Activated T-cell treated with anti-CD3 and anti-CD28 coated beads for 4 hours (primary cell): Measurements from ENCODE around the gene SERPINB7.
"Not testable (repeated sequence)": the region's sequence is repeated elsewhere in the genome, so short reads cannot be mapped to it uniquely, and the experiment has no call there.

ENCODE experiments used
- DNase-seq: peaks from one replicate; pipeline ENCODE4 v3.0.0-alpha.2; 2020

Gene SERPINB7, protein sequence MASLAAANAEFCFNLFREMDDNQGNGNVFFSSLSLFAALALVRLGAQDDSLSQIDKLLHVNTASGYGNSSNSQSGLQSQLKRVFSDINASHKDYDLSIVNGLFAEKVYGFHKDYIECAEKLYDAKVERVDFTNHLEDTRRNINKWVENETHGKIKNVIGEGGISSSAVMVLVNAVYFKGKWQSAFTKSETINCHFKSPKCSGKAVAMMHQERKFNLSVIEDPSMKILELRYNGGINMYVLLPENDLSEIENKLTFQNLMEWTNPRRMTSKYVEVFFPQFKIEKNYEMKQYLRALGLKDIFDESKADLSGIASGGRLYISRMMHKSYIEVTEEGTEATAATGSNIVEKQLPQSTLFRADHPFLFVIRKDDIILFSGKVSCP

DNA sequence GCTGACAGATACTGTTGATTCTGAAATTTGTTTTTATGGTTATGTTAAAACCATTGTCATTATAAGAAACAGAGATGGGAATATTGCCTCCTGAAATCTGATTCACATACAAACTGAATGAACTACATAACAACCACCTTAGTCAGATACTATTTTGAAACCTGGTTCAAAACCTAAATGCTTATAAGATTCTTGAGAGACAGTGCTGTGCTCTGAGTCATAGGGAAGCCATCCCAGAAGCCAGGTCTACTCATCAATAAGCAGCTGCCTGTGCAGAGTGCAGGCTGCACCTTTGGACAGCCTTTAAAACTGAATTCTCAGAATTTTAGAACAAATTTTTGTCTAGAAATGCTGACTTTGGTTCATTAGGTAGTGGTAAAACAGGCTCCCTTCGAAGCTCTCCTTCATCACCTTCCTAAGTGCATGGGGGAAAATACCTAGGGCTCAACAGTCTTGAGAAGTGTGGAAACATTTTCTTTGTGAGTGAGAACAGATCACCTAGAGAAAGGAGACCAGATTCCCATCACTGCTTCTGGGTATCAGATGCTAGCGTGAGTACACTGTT is at the start of gene SERPINB7:
Gene SERPINB7 (plus strand): TSS at position 253 of the 565 bp plus-strand sequence. CDS start 6,955 bp downstream, outside the sequence.
- DNase-seq = no peak

DNA sequence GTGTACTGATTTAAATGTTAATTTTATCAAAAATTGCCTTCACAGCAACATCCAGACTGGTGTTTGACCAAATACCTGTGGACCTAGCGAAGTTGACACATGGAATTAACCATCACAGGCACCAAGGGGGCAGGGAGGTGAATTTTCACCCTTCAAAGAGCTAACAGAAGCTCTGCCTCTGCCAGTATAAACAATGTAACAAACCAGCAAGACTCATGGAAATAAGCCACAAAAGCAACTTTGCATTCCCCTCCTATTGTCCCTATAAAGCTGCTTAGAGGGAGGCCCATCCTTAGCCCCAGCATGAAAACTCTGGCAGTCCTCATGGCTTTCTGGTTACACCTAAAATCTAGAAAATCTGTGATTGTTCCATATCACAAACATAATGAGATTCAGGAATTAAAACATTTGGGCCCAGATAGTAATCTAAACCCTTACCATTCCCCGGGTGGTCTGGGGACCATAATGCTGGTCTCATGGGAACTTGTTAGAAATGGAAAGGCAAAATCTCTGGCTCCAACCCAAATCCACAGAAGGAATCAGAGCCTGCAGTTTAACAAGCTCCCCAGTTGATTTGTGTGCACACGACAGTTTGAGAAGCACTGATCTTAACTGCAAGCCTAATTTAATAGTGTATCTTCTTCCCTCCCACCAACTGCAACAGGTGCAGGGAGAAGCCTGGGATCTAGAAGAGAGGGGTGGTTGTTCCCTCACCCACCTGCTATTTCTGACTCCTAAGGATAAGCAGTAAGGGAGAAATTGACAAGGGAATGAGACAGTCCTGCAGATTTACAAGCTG is 49.3 kb upstream of the SERPINB7 start:
- DNase-seq = no peak

DNA sequence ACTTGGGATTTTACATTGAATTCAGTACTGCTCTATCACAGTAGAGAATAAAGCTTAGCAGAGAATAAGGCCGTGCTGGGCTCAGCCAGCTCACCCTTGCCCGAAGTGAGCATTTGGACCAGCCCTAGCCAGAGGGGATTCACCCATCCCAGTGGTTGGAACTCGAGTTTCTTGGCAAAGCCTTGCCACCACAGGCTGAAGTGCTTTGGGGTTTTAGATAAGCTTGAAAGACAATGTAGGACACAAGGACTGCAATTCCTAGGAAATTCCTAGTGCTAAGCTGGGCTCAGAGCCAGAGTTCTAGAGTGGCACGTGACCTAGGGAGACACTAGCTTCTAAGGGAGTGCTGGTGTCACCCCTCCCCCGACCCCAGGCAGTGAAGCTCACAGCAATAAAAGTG is 44.4 kb upstream of the SERPINB7 start:
- no peak for DNase-seq

DNA sequence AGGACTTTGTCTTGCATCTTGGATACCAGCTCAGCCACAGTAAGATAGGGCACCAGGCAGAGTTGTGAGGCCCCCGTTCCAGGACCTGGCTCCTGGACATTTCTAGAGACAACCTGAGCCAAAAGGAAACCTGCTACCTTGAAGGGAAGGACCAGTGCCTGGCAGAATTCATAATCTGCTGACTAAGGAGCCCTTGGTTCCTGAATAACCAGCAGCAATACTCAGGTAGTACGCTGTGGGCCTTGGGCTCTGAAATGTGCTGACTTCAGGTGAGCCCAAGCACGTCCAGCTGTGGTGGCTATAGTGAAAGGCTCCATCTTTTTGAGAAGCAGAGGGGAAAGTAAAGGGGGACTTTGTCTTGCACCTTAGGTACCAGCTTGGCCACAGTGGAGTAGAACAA is 44.0 kb upstream of the SERPINB7 start:
- no peak for DNase-seq

DNA sequence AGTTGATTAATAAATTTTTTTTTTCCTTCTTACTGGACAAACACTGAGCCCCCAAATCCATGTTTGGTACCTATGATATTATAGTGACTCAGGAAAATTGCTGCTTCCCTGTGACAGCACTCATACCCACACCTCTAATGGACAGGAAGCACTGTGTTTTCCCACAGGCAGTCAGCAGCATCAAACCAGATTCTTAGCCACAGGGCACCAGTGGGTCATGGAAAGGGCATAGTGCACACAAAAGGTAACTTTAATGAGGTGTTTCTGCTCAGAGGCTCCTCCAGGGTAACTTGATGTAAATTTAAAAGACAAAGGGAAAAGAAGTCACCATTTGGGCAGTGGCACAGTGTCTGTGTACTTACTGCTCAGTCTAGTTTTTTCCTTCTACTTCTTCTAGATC is 38.3 kb upstream of the SERPINB7 start:
- no peak for DNase-seq

DNA sequence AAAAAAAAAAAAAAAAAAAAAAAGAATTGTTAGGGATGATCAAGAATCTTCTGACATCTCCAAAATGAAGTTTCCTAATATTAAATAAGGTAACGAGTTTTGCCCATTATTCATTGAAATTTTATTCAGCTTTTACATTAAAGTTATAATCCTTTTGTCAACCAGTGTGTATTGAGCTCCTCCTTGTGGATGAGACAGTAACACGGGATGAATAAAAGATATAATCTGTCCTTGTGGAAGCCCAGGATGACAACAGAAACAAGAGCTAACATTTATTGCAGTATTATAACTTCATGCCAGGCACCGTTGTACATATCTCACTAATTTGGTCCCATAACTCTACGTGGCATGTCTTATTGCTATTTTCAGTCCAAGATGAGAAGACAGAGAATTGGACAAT is 33.4 kb upstream of the SERPINB7 start:
- no peak for DNase-seq

DNA sequence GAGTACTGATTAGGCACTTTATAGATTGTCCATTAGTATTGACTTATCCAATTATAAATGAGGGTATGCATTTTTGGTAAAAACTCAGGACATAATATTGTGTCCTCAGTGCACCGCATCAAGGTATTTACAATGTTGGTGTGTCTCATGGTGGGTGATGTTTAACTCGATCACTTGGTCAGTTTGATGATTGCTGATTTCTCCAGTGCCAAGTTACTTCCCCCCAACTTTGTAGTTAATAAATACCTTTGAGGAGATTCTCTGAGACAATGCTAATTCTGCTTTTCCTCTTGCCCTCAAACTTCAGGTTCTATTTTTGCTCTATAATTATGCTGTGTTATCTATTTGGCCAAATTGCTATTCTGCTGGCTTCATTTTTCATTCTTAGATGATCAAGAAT is 28.2 kb upstream of the SERPINB7 start:
- no peak for DNase-seq

DNA sequence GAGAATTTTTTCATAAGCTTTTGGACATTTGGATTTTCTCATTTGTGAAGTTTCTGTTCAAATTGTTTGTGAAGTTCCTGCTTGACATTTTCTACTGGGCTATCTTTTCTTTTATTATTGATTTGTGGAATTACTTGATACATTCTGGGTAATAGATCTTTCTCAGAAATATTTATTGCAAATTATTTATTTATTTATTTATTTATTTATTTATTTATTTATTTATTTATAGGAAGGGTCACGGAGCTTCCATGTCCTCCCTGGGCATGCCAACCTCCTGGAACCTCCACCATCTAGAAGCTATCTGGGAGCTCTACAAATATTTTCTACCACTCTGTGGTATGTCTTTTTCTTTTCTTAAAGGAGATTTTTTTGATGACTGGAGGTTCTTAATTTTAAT is 25.7 kb upstream of the SERPINB7 start:
- DNase-seq = no peak

DNA sequence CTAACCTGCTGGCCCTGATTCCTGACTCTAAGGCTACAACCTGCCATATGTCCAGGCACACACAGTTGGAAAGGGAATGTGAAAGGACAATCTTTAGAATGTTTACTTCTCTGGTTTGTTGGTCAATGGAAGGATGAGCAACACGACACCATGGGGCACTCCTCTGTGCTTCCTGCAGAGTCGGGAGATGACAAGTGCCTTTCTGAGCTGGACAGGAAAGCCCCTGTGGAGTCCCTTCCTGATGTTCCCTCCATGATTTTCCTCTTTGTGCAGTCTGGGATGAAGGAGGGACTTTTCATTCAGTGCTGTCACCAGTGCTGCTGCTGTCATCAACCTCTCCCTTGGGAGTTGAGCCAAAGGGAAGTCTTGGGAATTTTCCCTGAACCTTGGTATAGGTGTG is 22.6 kb upstream of the SERPINB7 start:
- DNase-seq = no peak

DNA sequence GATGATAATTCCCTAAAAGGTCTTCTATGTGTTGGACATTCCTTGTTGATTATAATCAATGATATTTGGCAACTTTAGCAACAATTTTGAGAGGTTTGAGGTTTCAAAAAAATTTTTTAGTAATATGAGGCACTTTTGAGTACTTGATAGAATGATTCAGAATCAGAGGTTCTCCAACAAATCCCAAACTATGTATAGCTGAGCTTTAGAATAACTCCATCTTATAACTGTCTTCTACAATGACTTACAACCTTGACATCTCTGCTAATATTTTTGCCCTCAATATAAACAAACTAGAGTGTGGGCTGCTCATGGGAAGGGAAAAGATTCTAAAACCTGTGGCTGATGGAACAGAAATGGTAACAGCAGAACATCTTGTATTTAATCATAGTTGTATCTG is 21.5 kb upstream of the SERPINB7 start:
- no peak for DNase-seq

DNA sequence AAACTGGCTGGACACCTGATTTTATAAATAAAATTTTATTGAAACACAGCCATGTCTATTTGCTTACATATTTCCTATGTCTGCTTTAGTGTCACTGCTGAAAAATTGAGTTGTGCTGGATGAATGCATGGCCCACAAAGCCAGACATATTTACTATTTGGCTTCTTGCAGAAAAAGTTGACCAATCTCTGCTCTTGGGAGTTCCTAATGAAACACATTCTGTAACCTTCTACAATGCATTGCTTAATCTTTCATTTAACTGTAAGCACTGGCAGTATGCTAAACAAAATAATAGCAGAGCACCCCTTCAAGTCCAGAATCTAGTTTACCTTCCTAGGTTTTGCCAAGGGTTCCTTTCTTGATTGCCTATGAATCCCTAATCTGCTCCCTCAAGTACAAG is 17.7 kb upstream of the SERPINB7 start:
- DNase-seq = no peak

DNA sequence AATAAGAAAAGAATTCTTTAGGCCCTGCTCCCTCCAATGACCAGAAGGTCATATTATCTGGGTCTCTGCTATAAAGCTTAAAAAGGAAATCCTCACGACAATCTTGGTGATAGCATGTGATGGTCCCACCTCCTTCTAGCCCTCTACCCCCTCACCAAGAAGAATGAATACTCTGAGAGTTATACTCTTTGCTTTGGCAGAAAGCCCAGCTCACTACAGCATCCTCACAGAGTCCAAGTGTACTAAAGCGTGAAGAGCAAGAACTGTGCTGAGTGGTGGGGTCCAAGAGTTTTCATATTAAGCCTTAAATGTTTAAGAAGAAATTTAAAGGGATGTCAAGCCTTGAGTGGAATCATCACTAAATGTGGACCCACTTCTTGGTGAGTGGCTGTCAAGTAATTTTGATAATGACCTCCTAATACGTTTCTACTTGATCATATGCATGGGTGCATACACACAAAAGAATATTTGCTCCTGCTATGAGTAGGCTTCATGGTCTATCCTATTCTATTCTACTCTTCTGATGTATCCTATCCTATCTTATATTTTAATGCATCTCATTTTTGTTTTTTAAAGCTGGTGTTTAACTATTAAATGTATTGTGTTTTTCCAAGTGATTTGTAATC is 16.5 kb upstream of the SERPINB7 start:
- DNase-seq = no peak

DNA sequence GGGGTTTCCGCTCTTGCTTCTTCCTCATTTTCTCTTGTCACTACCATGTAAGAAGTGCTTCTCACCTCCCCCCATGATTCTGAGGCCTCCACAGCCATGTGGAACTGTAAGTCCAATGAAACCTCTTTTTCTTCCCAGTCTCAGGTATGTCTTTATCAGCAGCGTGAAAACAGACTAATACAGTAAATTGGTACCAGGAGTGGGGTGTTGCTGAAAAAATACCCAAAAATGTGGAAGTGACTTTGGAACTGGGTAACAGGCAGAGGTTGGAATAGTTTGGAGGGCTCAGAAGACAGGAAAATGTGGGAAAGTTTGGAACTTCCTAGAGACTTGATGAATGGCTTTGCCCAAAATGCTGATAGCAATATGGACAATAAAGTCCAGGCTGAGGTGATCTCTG is 15.4 kb upstream of the SERPINB7 start:
- DNase-seq = not testable (repeated sequence)

DNA sequence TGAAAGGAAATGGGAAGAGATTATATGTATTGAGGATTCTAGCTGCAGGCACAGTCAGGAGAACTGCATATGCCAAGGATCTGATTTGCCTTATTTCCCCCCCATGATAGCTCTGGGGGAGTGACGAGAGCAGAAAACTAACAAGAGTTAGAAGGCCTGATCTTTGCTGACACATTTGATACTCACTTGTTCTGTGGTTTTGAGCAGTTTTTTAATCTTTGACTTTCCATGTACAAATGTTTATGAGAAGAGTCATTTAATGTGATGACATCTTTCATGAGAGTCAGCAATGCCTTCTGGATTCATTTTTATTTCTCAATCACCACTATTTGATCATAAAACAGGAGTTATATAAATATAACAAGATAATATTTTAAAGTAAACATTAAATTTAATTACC is 12.7 kb upstream of the SERPINB7 start:
- DNase-seq = no peak

DNA sequence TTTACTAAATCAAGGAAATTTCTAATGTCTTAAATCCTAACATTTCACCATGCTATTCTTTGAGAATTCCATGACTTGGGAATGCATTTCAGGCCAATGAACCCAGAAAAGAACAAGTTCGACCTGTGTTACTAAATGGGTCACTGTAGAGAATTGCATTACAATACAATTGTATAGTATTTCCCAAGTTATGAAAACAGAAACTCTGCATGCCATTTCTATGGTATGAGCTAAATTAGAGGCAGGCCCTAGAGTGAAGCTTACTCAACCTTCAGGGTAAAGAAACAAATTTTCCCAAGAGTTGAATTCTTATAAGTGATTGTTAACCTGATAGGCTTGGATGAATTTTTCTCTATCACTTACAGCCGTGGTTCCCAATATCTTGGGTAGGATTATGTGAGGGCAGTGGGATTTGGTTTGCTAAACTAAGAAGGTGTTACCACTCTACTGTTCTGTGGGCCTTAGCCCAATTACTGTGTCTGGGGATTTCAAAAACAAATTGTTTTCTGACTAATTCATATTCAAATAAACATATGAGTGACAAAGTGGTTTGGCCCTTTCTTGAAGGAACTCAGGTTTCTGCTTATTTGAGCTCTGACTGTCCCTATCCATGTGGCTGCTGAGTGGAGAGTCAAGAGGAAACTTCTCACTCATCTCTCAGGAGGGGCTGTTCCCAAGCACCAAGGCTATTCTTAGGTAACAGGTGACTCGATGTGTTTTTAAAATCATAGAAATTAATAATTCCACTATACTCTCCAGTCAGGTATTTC is 11.2 kb upstream of the SERPINB7 start:
- DNase-seq = no peak

DNA sequence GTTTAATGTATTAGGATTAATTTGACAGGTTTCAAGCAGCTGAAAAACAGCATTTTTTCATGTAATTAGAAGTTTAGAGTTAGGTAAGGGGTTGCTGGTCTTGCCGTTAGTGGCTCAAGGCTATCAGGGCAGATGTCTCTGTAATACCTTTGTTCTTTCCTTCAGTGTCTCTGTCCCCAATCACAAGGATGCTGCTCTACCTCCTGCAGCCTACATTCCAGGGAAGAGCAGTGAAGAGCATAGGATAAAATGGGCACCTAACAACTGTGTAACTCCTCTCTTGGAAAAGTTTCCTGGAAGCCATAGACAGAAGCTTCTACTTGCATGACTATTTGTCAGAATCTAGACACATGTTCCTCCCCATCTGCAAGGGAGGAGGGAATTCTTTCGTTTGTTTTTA is 9.4 kb upstream of the SERPINB7 start:
- DNase-seq = no peak

DNA sequence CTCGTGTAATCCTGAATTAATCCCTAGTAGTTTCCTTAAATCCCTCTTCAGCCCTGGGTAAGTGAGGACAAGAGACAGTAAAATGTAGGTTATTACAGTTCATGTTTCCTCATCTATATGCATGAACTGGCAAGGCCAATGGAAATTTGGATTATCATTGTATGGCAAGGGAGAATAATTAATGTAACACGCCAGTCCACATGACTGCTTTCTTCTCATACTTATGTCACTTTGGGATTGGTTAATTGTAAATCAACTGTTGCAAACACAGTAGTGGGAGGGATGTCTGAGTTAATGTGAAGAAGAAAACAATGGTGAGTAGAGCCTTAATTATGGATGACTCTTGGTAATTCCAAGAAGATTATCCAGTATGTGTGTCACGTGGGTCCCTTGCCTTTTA is 1.7 kb upstream of the SERPINB7 start:
- no peak for DNase-seq

DNA sequence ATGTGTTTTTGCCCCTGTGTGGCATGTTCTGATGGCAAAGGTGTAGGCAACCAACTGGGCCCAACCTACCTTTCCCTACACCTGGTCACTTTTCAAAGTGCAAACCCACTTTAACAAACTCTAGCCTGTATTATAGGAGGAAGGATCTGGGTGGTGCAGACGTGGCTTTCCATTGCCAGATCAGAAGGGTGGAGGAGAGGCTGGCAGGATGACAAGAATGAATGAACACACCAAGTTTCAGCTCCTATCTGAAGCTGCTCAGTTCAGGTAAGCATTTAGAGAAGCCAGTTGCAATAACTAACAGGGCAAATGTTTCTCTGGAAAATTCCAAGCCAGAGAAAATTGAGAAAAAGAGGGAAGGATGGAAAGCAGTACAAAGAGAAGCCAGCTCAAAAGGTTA is 707 bp upstream of the SERPINB7 start:
- no peak for DNase-seq

DNA sequence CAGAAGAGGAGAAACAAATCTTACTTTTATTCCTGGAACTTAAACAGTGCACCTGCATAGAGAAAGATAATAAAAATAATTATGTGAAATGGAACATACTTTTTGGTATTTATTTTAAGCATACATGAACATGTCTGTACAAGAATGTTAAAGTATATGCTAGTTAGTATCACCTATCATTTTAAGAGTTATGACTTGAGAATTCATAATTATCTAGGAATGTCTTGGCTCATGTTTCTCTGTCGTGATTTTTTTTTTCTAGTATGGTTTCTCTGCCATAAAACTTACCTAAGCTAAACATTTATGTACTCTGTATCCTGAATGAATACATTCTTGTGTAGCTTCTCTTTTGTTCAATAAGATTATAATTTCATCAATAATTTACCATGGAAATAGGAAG is 4.2 kb downstream of the SERPINB7 start:
- no peak for DNase-seq

DNA sequence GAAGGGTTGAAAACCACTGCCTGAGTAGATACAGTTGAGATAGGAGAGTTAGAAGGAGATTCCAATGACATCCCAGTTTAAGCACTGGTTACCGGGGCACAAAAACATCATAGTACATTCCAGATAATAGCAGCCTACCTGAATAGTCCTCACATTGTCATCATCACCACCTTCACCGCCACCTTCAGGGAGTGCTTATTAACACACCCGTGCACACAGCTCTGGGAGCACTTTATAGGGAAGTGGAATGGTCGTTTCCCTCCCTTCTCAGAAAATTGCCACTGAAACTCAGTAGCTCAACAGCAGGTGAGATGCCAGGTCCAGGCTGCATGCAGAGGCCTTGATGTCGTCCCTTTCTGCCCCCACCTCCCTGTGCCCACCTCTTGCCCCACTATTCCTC is 8.2 kb downstream of the SERPINB7 start:
- DNase-seq = no peak

DNA sequence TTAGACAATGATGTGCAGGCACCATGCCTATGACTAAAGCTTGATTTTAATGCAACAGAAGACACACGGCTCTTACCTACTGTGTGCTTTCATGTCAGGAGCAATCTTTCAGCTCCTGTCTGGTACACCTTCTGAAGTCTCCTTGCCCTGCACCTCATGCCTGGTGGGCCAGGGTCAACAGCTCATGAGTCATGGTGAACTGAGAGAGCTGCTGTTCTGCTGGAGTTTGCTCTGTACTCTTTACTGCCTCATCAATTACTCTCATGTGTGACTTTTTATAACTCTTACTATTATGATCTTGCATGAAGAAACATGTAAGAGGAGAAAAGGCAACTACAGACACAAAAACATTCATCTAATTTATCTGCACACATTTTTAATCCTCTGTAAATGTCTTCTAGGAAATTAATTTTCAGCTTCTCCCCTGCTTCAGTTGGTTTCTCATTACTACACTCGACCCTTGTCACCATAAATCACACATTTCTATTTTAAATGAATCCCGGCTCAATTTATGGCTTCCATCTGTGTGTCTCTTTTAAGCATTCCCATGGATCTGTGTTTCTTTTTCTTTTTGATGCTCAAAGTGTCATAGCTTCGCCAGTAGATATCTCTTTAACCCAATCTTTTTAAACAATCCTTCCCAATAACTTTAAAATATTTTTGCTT is 9.7 kb downstream of the SERPINB7 start:
- DNase-seq = no peak

DNA sequence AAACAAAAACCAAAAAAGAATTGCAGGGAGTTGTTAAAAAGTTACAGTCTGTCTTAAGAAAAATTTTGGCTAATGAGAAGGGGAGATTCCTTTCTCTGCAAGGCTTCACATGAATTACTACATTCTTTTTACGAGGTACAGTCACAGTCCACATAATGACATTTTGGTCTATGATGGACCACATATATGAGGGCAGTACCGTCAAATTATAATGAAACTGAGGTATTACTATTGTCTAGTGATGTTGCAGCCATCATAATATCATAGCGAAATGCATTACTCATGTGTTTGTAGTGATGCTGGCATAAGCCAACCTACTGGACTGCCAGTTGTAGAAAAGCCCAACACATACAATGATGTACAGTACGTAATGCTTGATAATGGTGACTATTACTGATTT is 12.5 kb downstream of the SERPINB7 start:
- no peak for DNase-seq
